Endothelial cell of umbilical vein (primary cell): ENCODE data around the gene MIB2. TPM values are rescaled to one million over a fixed set of nuclear protein-coding genes. Genes with fewer than 3 reads are reported as not detected.

Source experiments
- Bru-seq: library from RNA; stranded (reverse); fragments of 400-500 nt; gene quantifications from one replicate; lab custom pipeline; 2021; lab: Mats Ljungman, UMichigan
- BruChase-seq, 2 experiments: library from RNA; stranded (reverse); fragments of 400-500 nt; gene quantifications; one replicate each; lab custom pipeline; 2021; lab: Mats Ljungman, UMichigan
- BruUV-seq: library from RNA; stranded (reverse); fragments of 400-500 nt; replicated peaks from 2 replicates; lab custom pipeline; 2021; lab: Mats Ljungman, UMichigan
- CTCF ChIA-PET: fragments of 300-600, 350-600 bp; sonication (Branson Sonifier 250); formaldehyde crosslinking; loops from one replicate; lab custom pipeline; 2021; ENCODE audit warnings: antibody characterized with exemption, inconsistent platforms; lab: Charles Lee
- POLR2A ChIA-PET: fragments of 300-600, 350-600 bp; sonication (Branson Sonifier 250); formaldehyde crosslinking; loops from one replicate; lab custom pipeline; 2021; ENCODE audit warnings: antibody characterized with exemption, inconsistent platforms; lab: Charles Lee
- DNase-seq: peaks from one replicate; pipeline ENCODE4 v3.0.0-alpha.2; 2011; ENCODE audit warnings: low read depth, low spot score
- FAIRE-seq: peaks from 2 replicates; lab custom pipeline; 2011; peaks lifted over from hg19 to GRCh38; lab: Jason Lieb, UNC
- H2AFZ ChIP-seq: 2 replicates; pipeline ENCODE4 v1.6.0; 2012; ENCODE audit warnings: low read depth, low read length, control low read depth, inconsistent platforms
- H3K27ac ChIP-seq: 2 replicates; pipeline ENCODE4 v1.5.1; 2011; ENCODE audit warnings: low read depth, mild to moderate bottlenecking, control low read depth, low read length, moderate library complexity; ENCODE audit not compliant: insufficient read depth
- H3K27me3 ChIP-seq, 2 experiments: 2 replicates each; pipeline versions ENCODE4 v1.6.0 to v1.6.1; 2011; ENCODE audit warnings: low read length in 2 of 2, mixed read lengths in 1 of 2; ENCODE audit not compliant: control insufficient read depth in 2 of 2, insufficient read depth in 2 of 2
- H3K36me3 ChIP-seq, 2 experiments: 2 replicates in 1 of 2; 3 replicates in 1 of 2; pipeline ENCODE4 v1.5.1; 2011; ENCODE audit warnings: low read length in 2 of 2, mild to moderate bottlenecking in 1 of 2, moderate library complexity in 1 of 2; ENCODE audit not compliant: control insufficient read depth in 2 of 2, insufficient read depth in 2 of 2; ENCODE audit errors: extremely low read depth in 1 of 2
- H3K4me1 ChIP-seq: 3 replicates; pipeline ENCODE4 v1.5.1; 2011; ENCODE audit warnings: mild to moderate bottlenecking, low read length; ENCODE audit not compliant: control insufficient read depth, insufficient read depth; ENCODE audit errors: extremely low read depth
- H3K4me2 ChIP-seq: 2 replicates; pipeline ENCODE4 v1.6.1; 2011; ENCODE audit warnings: low read length, control low read depth, mixed read lengths; ENCODE audit not compliant: insufficient read depth
- H3K4me3 ChIP-seq, 3 experiments: fragments of 200-600 bp in 1 of 3; sonication (generic), shearing (Covaris generic) in 1 of 3; replicated peaks in 1 of 3; 2 replicates each; pipeline ENCODE4 v1.5.1; 2011 to 2016; ENCODE audit warnings: control low read depth in 3 of 3, low read length in 3 of 3, mild to moderate bottlenecking in 2 of 3, inconsistent platforms in 1 of 3, low read depth in 1 of 3, moderate library complexity in 1 of 3; ENCODE audit not compliant: insufficient read depth in 1 of 3
- H3K79me2 ChIP-seq: 2 replicates; pipeline ENCODE4 v1.6.0; 2012; ENCODE audit warnings: low read length, inconsistent platforms; ENCODE audit not compliant: control insufficient read depth, insufficient read depth
- H3K9ac ChIP-seq: replicated peaks from 2 replicates; pipeline ENCODE3; 2011; ENCODE audit warnings: low read length, control low read depth; ENCODE audit not compliant: insufficient read depth; ENCODE audit errors: extremely low read depth
- H3K9me1 ChIP-seq: replicated peaks from 3 replicates; pipeline ENCODE4 v1.6.0; 2011; ENCODE audit warnings: mild to moderate bottlenecking, low read length; ENCODE audit not compliant: control insufficient read depth, insufficient read depth; ENCODE audit errors: extremely low read depth
- H3K9me3 ChIP-seq: replicated peaks from 2 replicates; pipeline ENCODE4 v1.5.1; 2012; ENCODE audit warnings: low read length, inconsistent platforms; ENCODE audit not compliant: control insufficient read depth, insufficient read depth
- H4K20me1 ChIP-seq: replicated peaks from 2 replicates; pipeline ENCODE3; 2011; ENCODE audit warnings: mild to moderate bottlenecking, low read length; ENCODE audit not compliant: control insufficient read depth, insufficient read depth; ENCODE audit errors: extremely low read depth
- EZH2 ChIP-seq: IDR thresholded peaks from 2 replicates; pipeline ENCODE4 v1.6.1; 2012; ENCODE audit warnings: borderline replicate concordance, low read depth, mild to moderate bottlenecking, moderate library complexity, low read length, inconsistent platforms; ENCODE audit not compliant: severe bottlenecking
- POLR2A ChIP-seq: IDR thresholded peaks from 2 replicates; pipeline ENCODE4 v1.6.1; 2012; ENCODE audit warnings: low read depth, mild to moderate bottlenecking, control low read depth, low read length
- POLR2AphosphoS5 ChIP-seq: IDR thresholded peaks from 2 replicates; pipeline ENCODE4 v1.6.1; 2012; ENCODE audit warnings: low read depth, mild to moderate bottlenecking, control low read depth, low read length, moderate library complexity; ENCODE audit not compliant: insufficient read depth
- dilution Hi-C: fragments of 300-500 bp; cut with MboI; formaldehyde crosslinking; loops from one replicate; pipeline ENCODE4 v1.15.0; 2019; ENCODE audit warnings: low sequenced_read_pairs; ENCODE audit not compliant: extremely low pct_ligation_motif_present
- intact Hi-C: fragments of 100-400 bp; cut with micrococcal nuclease; formaldehyde crosslinking; loops from one replicate; pipeline ENCODE4 v1.10.0; 2022
- long read RNA-seq: library from polyadenylated mRNA; stranded (forward); transcript quantifications from one replicate; pipeline ENCODE4 v2.0.0, GENCODE V29; 2021
- polyA minus RNA-seq, 3 experiments: library from RNA; depleted of rRNA, polyadenylated mRNA; stranded (reverse); fragments of >200 nt; gene quantifications; 1 replicate in 1 of 3; 2 replicates in 2 of 3; pipeline ENCODE4 v1.2.3, GENCODE V29; 2011
- polyA plus RNA-seq, 4 experiments: library from polyadenylated mRNA; depleted of rRNA in 3 of 4; stranded (reverse) in 3 of 4; unstranded in 1 of 4; fragments of >200 nt; gene quantifications; 2 replicates each; pipeline versions ENCODE4 v1.2.1 to v1.2.3, GENCODE V29; 2011 to 2012; ENCODE audit warnings: missing spikeins in 1 of 4
- total RNA-seq: library from RNA; stranded (reverse); gene quantifications from 2 replicates; pipeline ENCODE4 v1.2.3, GENCODE V29; 2021
- TF ChIP-seq, protein P1 (sequence below): IDR thresholded peaks from 2 replicates; pipeline ENCODE4 v1.6.1; 2011; ENCODE audit not compliant: insufficient read depth, insufficient read length

Gene MIB2
- total RNA-seq (39.2 and 45.0 TPM in 2 replicates), polyA plus RNA-seq (25.9 and 41.6 TPM in 2 replicates), polyA minus RNA-seq (14.6 and 15.0 TPM in 2 replicates), Bru-seq, nascent RNA (percentile 34 among the genes with signal in this experiment), BruChase-seq, experiment 1, labeled RNA remaining after a 6-hour chase (percentile 74 among the genes with signal in this experiment), BruChase-seq, experiment 2, labeled RNA remaining after a 2-hour chase (percentile 60 among the genes with signal in this experiment)
- 7.1 and 14.2 TPM in 2 replicates for polyA plus RNA-seq (2011; cell fraction: cytosol; rRNA removed)
- 119 and 154 TPM in 2 replicates for polyA plus RNA-seq (2011; cell fraction: nucleus; rRNA removed)
- polyA plus RNA-seq (2012), result 9.4 and 16.3 TPM in 2 replicates
- polyA minus RNA-seq (2011; cell fraction: cytosol; rRNA and poly(A)+ RNA removed), result 45.3 TPM
- polyA minus RNA-seq (2011; cell fraction: nucleus; rRNA and poly(A)+ RNA removed), result 25.7 and 51.4 TPM in 2 replicates
- long read RNA-seq, partial matches to known transcripts, result 59 of 103 reads
- long read RNA-seq, other reads (novel, unspliced or antisense), result 33 of 103 reads

DNA sequence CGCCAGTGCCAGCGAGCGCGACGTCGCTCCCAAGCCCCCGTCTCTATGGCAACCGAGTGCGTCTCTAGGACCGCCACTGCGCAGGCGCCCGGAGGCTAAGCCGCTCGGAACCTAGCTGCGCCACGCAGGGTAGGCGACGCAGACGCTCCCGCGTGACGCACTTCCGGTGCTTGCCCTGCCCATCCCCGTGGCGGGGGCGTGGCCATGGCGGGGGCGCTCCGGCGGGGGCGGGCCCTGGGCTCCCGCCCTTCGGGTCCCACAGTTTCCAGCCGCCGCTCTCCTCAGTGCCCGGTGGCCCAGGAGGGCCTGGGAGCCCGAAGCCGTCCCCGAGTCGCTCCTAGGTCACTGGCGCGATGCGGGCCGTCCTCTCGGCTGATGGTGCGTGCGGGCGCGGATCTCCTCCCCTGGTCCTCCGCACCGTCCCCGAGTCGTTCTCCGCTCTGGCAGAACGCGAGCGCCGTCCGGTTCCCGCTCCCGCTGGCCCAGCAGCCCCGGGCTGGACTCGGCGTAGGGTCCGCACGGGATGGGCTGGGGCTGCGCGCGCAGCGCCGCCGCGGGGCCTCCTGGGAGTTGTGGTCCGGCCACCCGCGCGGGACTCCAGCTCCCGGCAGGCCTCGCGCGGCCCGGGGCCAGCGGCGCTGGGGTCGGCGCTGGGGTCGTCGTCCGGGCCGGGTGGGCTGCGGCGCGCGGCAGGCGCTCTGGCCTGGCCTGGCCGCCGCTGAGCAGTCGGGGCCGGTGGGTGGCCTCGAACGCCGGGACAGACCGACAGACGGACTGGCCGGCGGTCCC, at the start of gene MIB2:
Gene MIB2 (plus strand): TSS at position 245 of the 789 bp plus-strand sequence. CDS start 7,953 bp downstream, outside the sequence.
- peaks cover 16% of the 10 kb centered on the region for H3K4me1 ChIP-seq
- no TSS peak for BruUV-seq
- CTCF ChIA-PET, result interaction anchor here (1.1 to 1.8 kb wide), 3 partner anchors 10 to 110 kb away, joined by 4 to 6 read pairs (median 4); no protein-coding TSS in a partner anchor
- H3K9me1 ChIP-seq, result no peaks in the 10 kb centered on the region
- dilution Hi-C loops (no loop called here), intact Hi-C loops (loop anchor here (1.0 to 5.0 kb wide), 2 partner anchors 41 to 103 kb away; partner anchors contain the start of genes ATAD3A and SSU72)
- H3K27me3 ChIP-seq, result no peaks in the 10 kb centered on the region
- POLR2A ChIA-PET, result interaction anchor here (0.6 kb wide), 1 partner anchor 342 kb away, joined by 5 read pairs; the partner anchor contains the start of gene UBE2J2
- H3K79me2 ChIP-seq, result peaks cover 3% of the 10 kb centered on the region
- peak within 1 kb of the TSS; percentile 99 for H3K27ac ChIP-seq
- no peaks in the 10 kb centered on the region for H3K9me3 ChIP-seq
- peak within 1 kb of the TSS; percentile 68 to 99 (median 74) for H3K4me3 ChIP-seq
- TF ChIP-seq POLR2AphosphoS5, result peak; percentile 80
- TF ChIP-seq, protein P1, sequence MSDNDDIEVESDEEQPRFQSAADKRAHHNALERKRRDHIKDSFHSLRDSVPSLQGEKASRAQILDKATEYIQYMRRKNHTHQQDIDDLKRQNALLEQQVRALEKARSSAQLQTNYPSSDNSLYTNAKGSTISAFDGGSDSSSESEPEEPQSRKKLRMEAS, result peak; percentile 51
- TF ChIP-seq POLR2A, result peak; percentile 75
- TF ChIP-seq EZH2, result no peak
- no peaks in the 10 kb centered on the region for H4K20me1 ChIP-seq
- DNase-seq, result peak; percentile 95
- H2AFZ ChIP-seq, result peak within 1 kb of the TSS; percentile 90
- H3K36me3 ChIP-seq, result peaks cover 0 to 2% of the 10 kb centered on the region in 2 experiments
- peak within 1 kb of the TSS; percentile 100 for H3K9ac ChIP-seq
- peak; percentile 93 for FAIRE-seq
- peak within 1 kb of the TSS; percentile 75 for H3K4me2 ChIP-seq
